Panc1 (cell line): ENCODE measurements around the gene RGP1. TPM values are rescaled to one million over a fixed set of nuclear protein-coding genes. Genes with fewer than 3 reads are reported as not detected.

Experiments used
- ATAC-seq: fragments of 200-7000 bp; cut with Tn5 transposase; 2 replicates; pipeline ENCODE4 v1.9.1; 2020; ENCODE audit warnings: mild to moderate bottlenecking, moderate library complexity
- BruUV-seq: library from RNA; stranded (reverse); fragments of 400-500 nt; replicated peaks from 2 replicates; lab custom pipeline; 2021; lab: Mats Ljungman, UMichigan
- CTCF ChIA-PET: fragments of 300-600 bp; sonication (Branson Sonifier 250); formaldehyde crosslinking; loops from one replicate; lab custom pipeline; 2022; ENCODE audit warnings: antibody characterized with exemption; lab: Charles Lee
- POLR2A ChIA-PET: fragments of 300-600 bp; sonication (Branson Sonifier 250); formaldehyde crosslinking; loops from one replicate; lab custom pipeline; 2022; ENCODE audit warnings: antibody characterized with exemption; lab: Charles Lee
- DNase-seq: peaks from one replicate; pipeline ENCODE4 v3.0.0-alpha.2; 2010; ENCODE audit warnings: low read depth, low spot score
- H3K27ac ChIP-seq: 2 replicates; pipeline ENCODE4 v1.5.1; 2011; ENCODE audit warnings: mild to moderate bottlenecking, low read length, inconsistent platforms
- H3K27me3 ChIP-seq: fragments of 200-500 bp; sonication (Bioruptor generic); 2 replicates; pipeline ENCODE4 v1.6.0; 2014; ENCODE audit warnings: low read length, inconsistent platforms; ENCODE audit not compliant: control insufficient read depth, insufficient read depth
- H3K36me3 ChIP-seq: fragments of 200-500 bp; sonication (Bioruptor generic); 2 replicates; pipeline ENCODE4 v1.5.1; 2014; ENCODE audit warnings: inconsistent platforms, mild to moderate bottlenecking, low read length, moderate library complexity; ENCODE audit not compliant: control insufficient read depth, insufficient read depth
- H3K4me1 ChIP-seq: 2 replicates; pipeline ENCODE4 v1.5.1; 2011; ENCODE audit warnings: inconsistent platforms, mild to moderate bottlenecking, low read length, moderate library complexity; ENCODE audit not compliant: control insufficient read depth, insufficient read depth
- H3K4me3 ChIP-seq, 2 experiments: 2 replicates each; pipeline ENCODE4 v1.5.1; 2011 to 2012; ENCODE audit warnings: low read depth in 2 of 2, low read length in 2 of 2, mild to moderate bottlenecking in 2 of 2, inconsistent platforms in 1 of 2, moderate library complexity in 1 of 2
- H3K9me3 ChIP-seq: fragments of 200-500 bp; sonication (Bioruptor generic); 2 replicates; pipeline ENCODE4 v1.5.1; 2014; ENCODE audit warnings: low read depth, mild to moderate bottlenecking, inconsistent platforms, low read length, moderate library complexity; ENCODE audit not compliant: control insufficient read depth, insufficient read depth
- POLR2AphosphoS5 ChIP-seq: IDR thresholded peaks from 2 replicates; pipeline ENCODE4 v1.6.1; 2012; ENCODE audit warnings: mild to moderate bottlenecking, low read depth, low read length, moderate library complexity
- SIN3A ChIP-seq: IDR thresholded peaks from 2 replicates; pipeline ENCODE4 v1.6.1; 2012; ENCODE audit warnings: low read depth, mild to moderate bottlenecking, low read length, moderate library complexity, borderline replicate concordance; ENCODE audit not compliant: insufficient read depth
- TCF7L2 ChIP-seq: IDR thresholded peaks from 2 replicates; pipeline ENCODE4 v1.6.1; 2011; ENCODE audit warnings: mild to moderate bottlenecking, low read depth, low read length, inconsistent platforms
- in situ Hi-C: cut with HindIII; loops from 2 replicates; pipeline ENCODE4 v1.10.0; 2016; ENCODE audit warnings: low sequenced_read_pairs, low pct_unique_long_range_greater_than_20kb
- intact Hi-C: fragments of 100-400 bp; cut with micrococcal nuclease; formaldehyde crosslinking; loops from one replicate; pipeline ENCODE4 v1.10.0; 2022; ENCODE audit not compliant: unreplicated experiment
- total RNA-seq: library from RNA; stranded (reverse); gene quantifications from one replicate; pipeline ENCODE4 v1.2.1, GENCODE V29; 2021; ENCODE audit not compliant: unreplicated experiment
- TF ChIP-seq, protein P1 (sequence below), 2 experiments: IDR thresholded peaks; 2 replicates each; pipeline ENCODE4 v1.6.1; 2011 to 2012; ENCODE audit warnings: low read depth in 2 of 2, control low read depth in 1 of 2, low read length in 1 of 2, mild to moderate bottlenecking in 1 of 2, moderate library complexity in 1 of 2; ENCODE audit not compliant: insufficient read depth in 1 of 2
- TF ChIP-seq, protein P2 (sequence below): fragments of 450-650 bp; IDR thresholded peaks from 2 replicates; pipeline ENCODE4 v1.5.1; 2017; ENCODE audit warnings: mild to moderate bottlenecking

The RGP1 gene
- total RNA-seq, 1 experiment from 2014 or later: 43.3 TPM

DNA sequence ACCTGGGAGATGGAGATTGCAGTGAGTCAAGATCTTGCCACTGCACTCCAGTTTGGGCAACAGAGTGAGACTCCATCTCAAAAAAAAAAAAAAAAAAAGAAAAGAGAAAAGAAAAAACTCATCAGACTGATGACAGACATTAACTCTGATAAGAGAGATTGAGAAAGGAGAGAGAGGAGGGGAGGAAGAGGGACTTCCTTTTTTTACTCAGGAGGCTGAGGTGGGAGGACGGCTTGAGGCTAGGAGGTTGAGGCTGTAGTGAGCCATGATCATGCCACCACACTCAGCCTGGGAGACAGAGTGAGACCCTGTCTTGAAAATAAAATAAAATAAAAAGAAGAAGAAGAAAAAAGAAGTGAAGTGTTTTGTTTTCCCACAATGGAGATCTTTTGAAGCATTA is 14.7 kb downstream of the RGP1 start:
- ATAC-seq (no peak), DNase-seq (no peak)
- Histone ChIP-seq H3K9me3 (no peaks in the 10 kb centered on the region), H3K27ac (no peak overlapping the region), H3K36me3 (no peaks in the 10 kb centered on the region), H3K4me1 (peaks cover 12% of the 10 kb centered on the region), H3K27me3 (no peaks in the 10 kb centered on the region), H3K4me3 (no peak overlapping the region)
- in situ Hi-C loops: no loop called here
- no TSS peak for BruUV-seq
- intact Hi-C loops: no loop called here
- CTCF ChIA-PET: no interaction called here
- no peak for TF ChIP-seq TCF7L2
- TF ChIP-seq POLR2AphosphoS5: no peak
- TF ChIP-seq, protein P1, sequence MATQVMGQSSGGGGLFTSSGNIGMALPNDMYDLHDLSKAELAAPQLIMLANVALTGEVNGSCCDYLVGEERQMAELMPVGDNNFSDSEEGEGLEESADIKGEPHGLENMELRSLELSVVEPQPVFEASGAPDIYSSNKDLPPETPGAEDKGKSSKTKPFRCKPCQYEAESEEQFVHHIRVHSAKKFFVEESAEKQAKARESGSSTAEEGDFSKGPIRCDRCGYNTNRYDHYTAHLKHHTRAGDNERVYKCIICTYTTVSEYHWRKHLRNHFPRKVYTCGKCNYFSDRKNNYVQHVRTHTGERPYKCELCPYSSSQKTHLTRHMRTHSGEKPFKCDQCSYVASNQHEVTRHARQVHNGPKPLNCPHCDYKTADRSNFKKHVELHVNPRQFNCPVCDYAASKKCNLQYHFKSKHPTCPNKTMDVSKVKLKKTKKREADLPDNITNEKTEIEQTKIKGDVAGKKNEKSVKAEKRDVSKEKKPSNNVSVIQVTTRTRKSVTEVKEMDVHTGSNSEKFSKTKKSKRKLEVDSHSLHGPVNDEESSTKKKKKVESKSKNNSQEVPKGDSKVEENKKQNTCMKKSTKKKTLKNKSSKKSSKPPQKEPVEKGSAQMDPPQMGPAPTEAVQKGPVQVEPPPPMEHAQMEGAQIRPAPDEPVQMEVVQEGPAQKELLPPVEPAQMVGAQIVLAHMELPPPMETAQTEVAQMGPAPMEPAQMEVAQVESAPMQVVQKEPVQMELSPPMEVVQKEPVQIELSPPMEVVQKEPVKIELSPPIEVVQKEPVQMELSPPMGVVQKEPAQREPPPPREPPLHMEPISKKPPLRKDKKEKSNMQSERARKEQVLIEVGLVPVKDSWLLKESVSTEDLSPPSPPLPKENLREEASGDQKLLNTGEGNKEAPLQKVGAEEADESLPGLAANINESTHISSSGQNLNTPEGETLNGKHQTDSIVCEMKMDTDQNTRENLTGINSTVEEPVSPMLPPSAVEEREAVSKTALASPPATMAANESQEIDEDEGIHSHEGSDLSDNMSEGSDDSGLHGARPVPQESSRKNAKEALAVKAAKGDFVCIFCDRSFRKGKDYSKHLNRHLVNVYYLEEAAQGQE (IDR thresholded peaks at IDR 0.05; ENCODE audit: insufficient read depth in 1 of 2, low read depth in 2 of 2, low read length in 1 of 2): no peak
- TF ChIP-seq, protein P2, sequence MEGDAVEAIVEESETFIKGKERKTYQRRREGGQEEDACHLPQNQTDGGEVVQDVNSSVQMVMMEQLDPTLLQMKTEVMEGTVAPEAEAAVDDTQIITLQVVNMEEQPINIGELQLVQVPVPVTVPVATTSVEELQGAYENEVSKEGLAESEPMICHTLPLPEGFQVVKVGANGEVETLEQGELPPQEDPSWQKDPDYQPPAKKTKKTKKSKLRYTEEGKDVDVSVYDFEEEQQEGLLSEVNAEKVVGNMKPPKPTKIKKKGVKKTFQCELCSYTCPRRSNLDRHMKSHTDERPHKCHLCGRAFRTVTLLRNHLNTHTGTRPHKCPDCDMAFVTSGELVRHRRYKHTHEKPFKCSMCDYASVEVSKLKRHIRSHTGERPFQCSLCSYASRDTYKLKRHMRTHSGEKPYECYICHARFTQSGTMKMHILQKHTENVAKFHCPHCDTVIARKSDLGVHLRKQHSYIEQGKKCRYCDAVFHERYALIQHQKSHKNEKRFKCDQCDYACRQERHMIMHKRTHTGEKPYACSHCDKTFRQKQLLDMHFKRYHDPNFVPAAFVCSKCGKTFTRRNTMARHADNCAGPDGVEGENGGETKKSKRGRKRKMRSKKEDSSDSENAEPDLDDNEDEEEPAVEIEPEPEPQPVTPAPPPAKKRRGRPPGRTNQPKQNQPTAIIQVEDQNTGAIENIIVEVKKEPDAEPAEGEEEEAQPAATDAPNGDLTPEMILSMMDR: no peak
- no peak for TF ChIP-seq SIN3A
- POLR2A ChIA-PET: no interaction called here

DNA sequence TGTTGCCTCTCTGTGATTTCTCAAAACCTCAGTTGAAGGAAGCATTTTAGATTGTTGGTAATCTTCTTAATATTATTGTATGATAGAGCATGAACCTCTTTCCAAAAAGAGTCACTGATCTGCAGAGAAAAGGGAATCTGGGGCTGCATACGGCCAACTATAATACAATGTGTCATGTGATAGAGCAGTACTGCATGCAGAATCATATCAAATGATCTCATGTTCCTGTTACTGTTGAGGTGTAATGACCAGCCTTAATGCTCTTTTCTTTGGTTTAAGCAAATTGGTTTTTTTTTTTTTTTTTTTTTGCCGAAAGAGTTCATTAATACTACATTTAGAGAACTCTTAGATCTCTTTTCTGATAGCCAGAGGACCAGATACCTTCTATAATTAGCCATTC is 17.9 kb downstream of the RGP1 start:
- ChIA-PET CTCF (no interaction called here), POLR2A (no interaction called here)
- no peaks in the 10 kb centered on the region for H3K36me3 ChIP-seq
- H3K4me3 ChIP-seq: no peak overlapping the region
- no peak overlapping the region for H3K27ac ChIP-seq
- no peaks in the 10 kb centered on the region for H3K27me3 ChIP-seq
- DNase-seq (no peak), ATAC-seq (no peak)
- no peaks in the 10 kb centered on the region for H3K9me3 ChIP-seq
- H3K4me1 ChIP-seq: peaks cover 8% of the 10 kb centered on the region
- intact Hi-C loops: no loop called here
- in situ Hi-C loops: no loop called here
- TF ChIP-seq, protein P2: no peak
- TF ChIP-seq TCF7L2: no peak
- TF ChIP-seq POLR2AphosphoS5: no peak
- TF ChIP-seq, protein P1 (IDR thresholded peaks at IDR 0.05; ENCODE audit: insufficient read depth in 1 of 2, low read depth in 2 of 2, low read length in 1 of 2): no peak
- no peak for TF ChIP-seq SIN3A
- BruUV-seq: TSS peak; percentile 38
